GM21825 (cell line): ENCODE results near the gene FTO.

Source experiments
- ATAC-seq: cut with Tn5 transposase; IDR thresholded peaks from one replicate; pipeline ENCODE4 v1.9.1; 2021; ENCODE audit warnings: mild to moderate bottlenecking, moderate library complexity; ENCODE audit not compliant: unreplicated experiment

The FTO gene

DNA sequence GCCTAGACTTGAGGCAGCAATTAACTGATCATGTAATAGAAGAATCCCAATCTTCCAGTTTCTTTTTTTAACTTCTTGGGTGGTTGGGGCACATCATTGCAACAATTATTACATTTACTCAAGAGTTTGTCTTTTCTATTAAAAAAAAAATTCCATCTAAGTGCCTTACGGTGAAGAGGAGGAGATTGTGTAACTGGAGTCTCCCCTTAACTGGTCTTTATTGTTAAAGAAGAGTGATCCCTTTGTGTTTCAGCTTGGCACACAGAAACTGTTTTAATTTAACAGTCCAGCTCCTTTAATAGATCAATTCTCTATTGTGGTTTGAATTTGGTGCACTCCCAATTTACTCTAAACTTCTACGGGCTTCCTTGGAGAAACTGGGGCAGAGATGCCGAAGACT lies 75.2 kb downstream of the FTO start:
- ATAC-seq: no peak

- no peak for ATAC-seq
Observed at GRCh38 chr16:53780051-53780450, 76.1 kb downstream of the FTO start.

DNA sequence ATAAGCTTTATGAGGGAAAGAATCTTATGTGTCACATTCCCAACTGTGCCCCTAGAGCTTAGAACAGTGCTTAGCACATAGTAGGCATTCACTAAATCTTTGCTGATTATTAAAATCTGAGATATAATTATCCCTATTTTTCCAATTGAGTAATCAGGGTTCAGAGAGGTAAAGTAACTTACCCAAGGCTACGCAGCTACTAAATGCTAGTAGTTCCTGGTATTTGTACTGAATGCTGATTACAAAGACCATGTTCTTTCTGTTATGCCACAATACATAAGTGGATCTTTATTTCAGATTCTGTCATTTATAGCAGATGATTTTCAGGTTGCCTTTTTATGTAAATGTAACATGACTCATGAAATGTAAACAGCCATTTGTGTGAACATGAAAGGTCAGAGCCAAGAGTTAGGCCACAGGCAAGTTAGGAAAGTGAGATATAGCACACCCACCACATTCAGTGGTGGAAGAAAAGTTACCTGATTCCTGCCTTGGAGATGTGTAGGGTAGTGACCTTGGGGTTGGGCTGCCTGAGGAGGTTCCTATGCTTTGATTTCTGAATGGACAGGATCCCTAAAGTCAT lies 77.2 kb downstream of the FTO start:
- ATAC-seq: no peak

GRCh38 chr16:53782148-53782547 lies 78.2 kb downstream of the FTO start:
- ATAC-seq: no peak

GRCh38 chr16:53784291-53784690 lies 80.3 kb downstream of the FTO start:
- no peak for ATAC-seq

DNA sequence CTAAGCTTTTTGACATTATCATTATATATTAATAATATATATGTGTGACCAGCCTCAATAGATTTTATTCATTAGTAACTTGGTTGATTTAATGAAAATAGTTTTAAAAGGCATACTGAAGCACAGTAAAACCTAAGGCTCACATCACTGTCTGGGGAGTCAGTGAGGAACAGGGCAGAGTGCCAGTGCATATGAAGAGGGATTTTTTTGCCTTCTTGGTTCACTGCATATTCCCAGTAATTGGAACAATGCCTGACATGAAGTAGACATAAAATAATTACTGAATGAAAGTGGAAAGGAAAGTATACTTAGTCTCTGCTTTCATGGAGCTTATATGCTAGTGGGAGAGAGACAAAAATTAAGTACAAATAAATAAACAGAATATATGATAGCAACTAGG lies 81.1 kb downstream of the FTO start:
- no peak for ATAC-seq

- ATAC-seq: no peak
Observed at GRCh38 chr16:53785916-53786315, 82.0 kb downstream of the FTO start.

DNA sequence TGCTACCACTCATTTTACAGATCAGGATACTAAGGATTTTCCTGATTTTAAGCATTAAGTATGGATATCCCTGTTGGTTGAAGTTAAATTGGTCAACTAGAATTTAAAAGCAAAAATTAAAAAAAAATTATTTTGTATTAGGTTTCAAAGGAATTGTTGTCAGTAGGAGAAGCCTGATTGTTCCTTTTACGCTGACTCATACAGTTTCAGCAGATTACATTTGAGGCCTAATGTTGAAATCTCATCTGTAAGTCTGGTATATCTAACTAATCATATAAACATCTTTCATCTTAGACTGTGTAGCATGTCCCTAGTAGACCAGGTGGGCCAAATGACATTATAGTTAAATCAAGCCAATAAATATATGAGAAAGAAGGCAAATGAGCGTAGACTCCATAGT lies 83.5 kb downstream of the FTO start:
- no peak for ATAC-seq

- no peak for ATAC-seq
Observed at GRCh38 chr16:53789137-53789536, 85.2 kb downstream of the FTO start.

DNA sequence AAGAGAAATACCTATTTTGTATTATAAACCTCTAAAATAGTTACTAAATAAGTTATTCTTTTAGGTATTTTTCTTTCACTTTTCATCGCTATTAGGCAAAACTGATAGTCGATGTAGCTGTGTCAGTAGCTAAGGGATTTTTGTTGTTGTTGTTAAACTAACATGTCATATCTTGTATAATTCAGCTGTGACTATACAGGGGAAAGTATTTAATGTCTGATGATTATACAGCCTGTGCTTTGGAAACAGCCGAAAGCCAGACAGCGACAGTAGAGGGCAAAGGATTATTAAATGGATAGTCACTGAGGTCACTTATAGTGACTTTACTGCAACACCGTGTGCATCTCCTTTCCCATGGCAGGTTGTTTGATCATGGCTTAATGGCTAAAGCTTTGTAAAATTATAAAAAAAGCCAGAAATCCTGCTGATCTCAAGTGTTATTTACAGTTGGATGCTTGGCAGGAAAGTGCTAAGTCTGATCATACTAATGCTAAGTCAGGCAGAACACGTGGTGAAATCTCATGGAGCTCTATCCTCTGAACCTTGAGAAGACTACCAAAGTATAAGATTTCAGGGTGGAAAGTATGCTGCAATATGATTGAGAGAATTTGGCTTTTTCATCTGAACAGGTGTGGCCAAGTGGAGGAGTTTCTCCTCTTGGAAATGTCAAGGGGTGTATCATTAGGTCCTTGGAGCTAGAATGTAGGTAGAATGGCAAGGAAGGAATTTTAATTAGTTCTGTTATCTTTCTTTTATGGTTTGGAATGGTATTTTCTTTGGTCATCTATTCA lies 88.4 kb downstream of the FTO start:
- ATAC-seq: no peak

GRCh38 chr16:53803451-53803850 lies 99.5 kb downstream of the FTO start:
- ATAC-seq: no peak

DNA sequence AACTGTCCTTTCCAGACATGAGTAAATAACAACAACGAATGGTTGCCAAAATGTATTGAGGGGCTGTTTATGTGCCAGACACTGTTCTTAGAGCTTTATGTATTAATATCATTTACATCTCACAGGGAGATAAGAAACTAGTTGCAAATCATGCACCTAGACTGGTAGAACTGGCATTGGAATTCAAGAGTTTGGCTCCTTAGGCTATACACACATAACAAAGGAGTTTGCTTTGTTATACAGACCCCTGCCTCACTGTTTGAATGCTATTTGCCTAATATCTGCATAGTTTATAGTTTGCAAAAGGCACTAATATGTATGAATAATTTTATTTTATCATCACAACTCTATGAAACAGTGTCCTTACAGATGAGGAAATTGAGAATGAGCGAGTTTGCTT lies 100.0 kb downstream of the FTO start:
- ATAC-seq: no peak

GRCh38 chr16:53804467-53804866 lies 100.5 kb downstream of the FTO start:
- no peak for ATAC-seq

DNA sequence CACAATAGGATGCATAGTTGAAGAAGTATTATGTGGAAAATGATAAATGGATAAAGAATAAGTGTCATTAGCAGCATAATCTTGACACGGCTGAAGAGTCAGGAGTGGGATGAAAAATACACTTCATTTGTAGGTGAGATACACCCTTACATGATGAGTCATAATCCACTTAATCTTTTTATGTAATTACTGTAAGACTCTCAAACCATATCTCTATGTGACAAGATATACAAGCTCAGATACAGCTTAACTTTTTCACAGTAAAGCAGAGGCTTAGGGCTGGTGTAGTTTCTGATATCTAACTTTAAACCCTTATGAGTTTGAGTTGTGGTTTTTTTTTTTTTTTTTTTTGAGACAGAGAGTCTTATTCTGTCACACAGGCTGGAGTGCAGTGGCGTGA lies 101.2 kb downstream of the FTO start:
- ATAC-seq: no peak

DNA sequence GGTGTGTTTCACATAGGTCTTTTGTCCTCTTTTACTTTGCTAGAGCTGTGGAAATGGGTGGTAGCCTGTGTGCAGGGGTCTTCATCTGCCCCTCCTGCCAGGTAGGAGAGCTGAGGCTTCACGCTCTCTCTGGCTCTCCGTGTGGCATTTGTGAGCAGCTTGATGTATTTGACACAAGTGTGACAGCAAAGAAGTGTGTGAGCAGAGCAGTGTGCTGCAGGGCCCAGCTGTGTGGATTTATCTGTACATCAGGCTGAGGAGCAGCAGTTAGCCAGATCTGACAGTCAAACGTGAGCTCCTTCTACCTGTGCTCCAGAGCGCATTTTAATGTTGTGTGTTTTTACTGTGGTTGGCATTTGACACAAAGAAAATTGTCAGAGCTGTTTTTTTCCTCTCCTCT lies 101.8 kb downstream of the FTO start:
- ATAC-seq: no peak

GRCh38 chr16:53809088-53809932 lies 105.4 kb downstream of the FTO start:
- ATAC-seq: no peak

GRCh38 chr16:53812914-53813313 lies 109.0 kb downstream of the FTO start:
- ATAC-seq: no peak

DNA sequence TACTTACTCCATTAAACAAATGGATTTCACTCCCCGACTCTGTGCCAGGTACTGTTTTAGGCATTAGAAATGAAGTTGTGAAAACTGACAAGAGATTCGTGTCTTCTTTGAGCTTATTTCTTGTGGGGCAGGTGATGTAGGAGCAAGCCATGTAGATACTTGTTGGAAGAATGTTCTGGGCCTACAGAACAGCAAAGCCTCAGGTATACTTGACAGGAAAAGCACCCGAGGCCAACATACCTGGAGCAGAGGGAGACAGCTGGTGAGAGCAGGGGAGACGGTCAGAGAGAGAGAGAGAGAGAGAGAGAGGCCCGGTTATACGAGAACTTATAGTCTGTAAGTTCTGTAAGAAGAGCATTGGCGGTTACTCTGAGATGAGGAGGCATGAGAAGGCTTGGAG lies 110.8 kb downstream of the FTO start:
- no peak for ATAC-seq

DNA sequence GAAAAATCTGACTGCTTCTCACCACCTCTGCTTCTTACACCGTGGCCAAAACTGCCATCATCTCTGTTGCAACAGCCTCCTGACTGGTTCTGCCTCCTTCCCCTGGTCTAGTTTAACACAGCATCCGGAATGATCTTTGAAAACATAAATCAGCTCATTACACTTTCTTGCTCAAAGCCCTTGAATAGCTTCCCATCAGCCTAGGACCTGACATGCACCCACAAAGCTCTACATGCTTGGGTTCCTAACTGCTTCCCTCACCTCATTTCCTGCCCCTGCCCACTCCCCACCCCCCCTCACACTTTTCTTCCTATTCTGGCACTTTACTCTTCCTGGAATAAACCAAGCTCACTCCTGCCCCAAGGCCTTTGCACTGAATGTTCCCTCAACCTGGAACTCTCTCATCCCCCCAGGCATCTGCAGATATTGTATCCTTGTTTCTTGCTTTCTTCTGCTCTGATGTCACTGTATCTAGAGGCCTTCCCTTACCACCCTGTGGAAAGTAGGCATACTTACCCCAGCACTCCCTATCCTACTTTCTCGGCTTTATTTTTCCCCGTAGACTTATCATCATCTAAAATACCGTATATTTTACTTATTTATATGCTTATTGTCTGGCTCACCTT lies 112.4 kb downstream of the FTO start:
- no peak for ATAC-seq

- ATAC-seq: no peak
Observed at GRCh38 chr16:53817117-53817755, 113.3 kb downstream of the FTO start.
